HEK293 (cell line): Measurements from ENCODE around the gene MARCHF3.

Source experiments
- BCL11B ChIP-seq: fragments of 450-650 bp; formaldehyde crosslinking; IDR thresholded peaks from 2 replicates; pipeline ENCODE4 v1.5.1; 2016; ENCODE audit warnings: low read depth, missing biosample characterization, missing genetic modification characterization
- HIC1 ChIP-seq: fragments of 450-650 bp; formaldehyde crosslinking; IDR thresholded peaks from 2 replicates; pipeline ENCODE4 v1.5.1; 2016; ENCODE audit warnings: missing biosample characterization, missing genetic modification characterization
- KLF17 ChIP-seq: fragments of 450-650 bp; formaldehyde crosslinking; IDR thresholded peaks from 2 replicates; pipeline ENCODE4 v1.5.1; 2016; ENCODE audit warnings: missing biosample characterization, missing genetic modification characterization
- ZNF148 ChIP-seq: fragments of 450-650 bp; formaldehyde crosslinking; IDR thresholded peaks from 2 replicates; pipeline ENCODE4 v1.5.0; 2017; ENCODE audit warnings: missing biosample characterization, missing genetic modification characterization, borderline replicate concordance
- ZNF202 ChIP-seq: fragments of 450-650 bp; formaldehyde crosslinking; IDR thresholded peaks from 2 replicates; pipeline ENCODE4 v1.5.1; 2016; ENCODE audit warnings: missing biosample characterization, missing genetic modification characterization, borderline replicate concordance
- ZNF221 ChIP-seq: fragments of 450-650 bp; formaldehyde crosslinking; IDR thresholded peaks from 2 replicates; pipeline ENCODE4 v1.5.1; 2017; ENCODE audit warnings: missing biosample characterization, missing genetic modification characterization, borderline replicate concordance
- ZNF366 ChIP-seq: fragments of 450-650 bp; formaldehyde crosslinking; conservative IDR thresholded peaks from 2 replicates; pipeline ENCODE4 v1.5.1; 2016; ENCODE audit warnings: missing biosample characterization, missing genetic modification characterization
- ZNF37A ChIP-seq: fragments of 450-650 bp; IDR thresholded peaks from 2 replicates; pipeline ENCODE4 v1.5.1; 2018; ENCODE audit warnings: missing biosample characterization, missing genetic modification characterization
- ZNF514 ChIP-seq: fragments of 450-650 bp; formaldehyde crosslinking; IDR thresholded peaks from 2 replicates; pipeline ENCODE4 v1.5.1; 2016; ENCODE audit warnings: missing biosample characterization, missing genetic modification characterization
- TF ChIP-seq, protein P1 (sequence below): fragments of 450-650 bp; formaldehyde crosslinking; IDR thresholded peaks from 2 replicates; pipeline ENCODE4 v1.5.1; 2016; ENCODE audit warnings: missing biosample characterization, missing genetic modification characterization, borderline replicate concordance
- TF ChIP-seq, protein P2 (sequence below): fragments of 450-650 bp; formaldehyde crosslinking; IDR thresholded peaks from 2 replicates; pipeline ENCODE4 v1.5.1; 2016; ENCODE audit warnings: missing biosample characterization, missing genetic modification characterization
- TF ChIP-seq, protein P3 (sequence below): fragments of 450-650 bp; formaldehyde crosslinking; IDR thresholded peaks from 2 replicates; pipeline ENCODE4 v1.5.1; 2016; ENCODE audit warnings: missing biosample characterization, missing genetic modification characterization
- TF ChIP-seq, protein P4 (sequence below): fragments of 450-650 bp; formaldehyde crosslinking; IDR thresholded peaks from 2 replicates; pipeline ENCODE4 v1.5.1; 2016; ENCODE audit warnings: missing biosample characterization, missing genetic modification characterization
- TF ChIP-seq, protein P5 (sequence below): fragments of 450-650 bp; formaldehyde crosslinking; IDR thresholded peaks from 2 replicates; pipeline ENCODE4 v1.5.1; 2016; ENCODE audit warnings: missing biosample characterization, missing genetic modification characterization, borderline replicate concordance
- TF ChIP-seq, protein P6 (sequence below): fragments of 450-650 bp; formaldehyde crosslinking; IDR thresholded peaks from 2 replicates; pipeline ENCODE4 v1.5.1; 2016; ENCODE audit warnings: missing biosample characterization, missing genetic modification characterization

MARCHF3 gene

GRCh38 chr5:126819253-126819652, 211.1 kb downstream of the MARCHF3 start (continued):
- TF ChIP-seq BCL11B (no peak), ZNF37A (tag by site-specific recombination) (no peak), ZNF366 (0 out of 2 replicates have a peak, but pooled peaks have one; percentile 25), HIC1 (no peak), ZNF148 (tag by site-specific recombination) (no peak), ZNF514 (tag by site-specific recombination) (0 out of 2 replicates have a peak, but pooled peaks have one; percentile 33), KLF17 (no peak), ZNF221 (tag by site-specific recombination) (peak; percentile 70; the same call in 1 of the 2 replicates), ZNF202 (peak; percentile 89; the same call in 1 of the 2 replicates)
- TF ChIP-seq, protein P1, sequence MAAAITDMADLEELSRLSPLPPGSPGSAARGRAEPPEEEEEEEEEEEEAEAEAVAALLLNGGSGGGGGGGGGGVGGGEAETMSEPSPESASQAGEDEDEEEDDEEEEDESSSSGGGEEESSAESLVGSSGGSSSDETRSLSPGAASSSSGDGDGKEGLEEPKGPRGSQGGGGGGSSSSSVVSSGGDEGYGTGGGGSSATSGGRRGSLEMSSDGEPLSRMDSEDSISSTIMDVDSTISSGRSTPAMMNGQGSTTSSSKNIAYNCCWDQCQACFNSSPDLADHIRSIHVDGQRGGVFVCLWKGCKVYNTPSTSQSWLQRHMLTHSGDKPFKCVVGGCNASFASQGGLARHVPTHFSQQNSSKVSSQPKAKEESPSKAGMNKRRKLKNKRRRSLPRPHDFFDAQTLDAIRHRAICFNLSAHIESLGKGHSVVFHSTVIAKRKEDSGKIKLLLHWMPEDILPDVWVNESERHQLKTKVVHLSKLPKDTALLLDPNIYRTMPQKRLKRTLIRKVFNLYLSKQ (tag by site-specific recombination): peak; percentile 93
- TF ChIP-seq, protein P2, sequence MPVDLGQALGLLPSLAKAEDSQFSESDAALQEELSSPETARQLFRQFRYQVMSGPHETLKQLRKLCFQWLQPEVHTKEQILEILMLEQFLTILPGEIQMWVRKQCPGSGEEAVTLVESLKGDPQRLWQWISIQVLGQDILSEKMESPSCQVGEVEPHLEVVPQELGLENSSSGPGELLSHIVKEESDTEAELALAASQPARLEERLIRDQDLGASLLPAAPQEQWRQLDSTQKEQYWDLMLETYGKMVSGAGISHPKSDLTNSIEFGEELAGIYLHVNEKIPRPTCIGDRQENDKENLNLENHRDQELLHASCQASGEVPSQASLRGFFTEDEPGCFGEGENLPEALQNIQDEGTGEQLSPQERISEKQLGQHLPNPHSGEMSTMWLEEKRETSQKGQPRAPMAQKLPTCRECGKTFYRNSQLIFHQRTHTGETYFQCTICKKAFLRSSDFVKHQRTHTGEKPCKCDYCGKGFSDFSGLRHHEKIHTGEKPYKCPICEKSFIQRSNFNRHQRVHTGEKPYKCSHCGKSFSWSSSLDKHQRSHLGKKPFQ: peak; percentile 27; the same call in 1 of the 2 replicates
- TF ChIP-seq, protein P3, sequence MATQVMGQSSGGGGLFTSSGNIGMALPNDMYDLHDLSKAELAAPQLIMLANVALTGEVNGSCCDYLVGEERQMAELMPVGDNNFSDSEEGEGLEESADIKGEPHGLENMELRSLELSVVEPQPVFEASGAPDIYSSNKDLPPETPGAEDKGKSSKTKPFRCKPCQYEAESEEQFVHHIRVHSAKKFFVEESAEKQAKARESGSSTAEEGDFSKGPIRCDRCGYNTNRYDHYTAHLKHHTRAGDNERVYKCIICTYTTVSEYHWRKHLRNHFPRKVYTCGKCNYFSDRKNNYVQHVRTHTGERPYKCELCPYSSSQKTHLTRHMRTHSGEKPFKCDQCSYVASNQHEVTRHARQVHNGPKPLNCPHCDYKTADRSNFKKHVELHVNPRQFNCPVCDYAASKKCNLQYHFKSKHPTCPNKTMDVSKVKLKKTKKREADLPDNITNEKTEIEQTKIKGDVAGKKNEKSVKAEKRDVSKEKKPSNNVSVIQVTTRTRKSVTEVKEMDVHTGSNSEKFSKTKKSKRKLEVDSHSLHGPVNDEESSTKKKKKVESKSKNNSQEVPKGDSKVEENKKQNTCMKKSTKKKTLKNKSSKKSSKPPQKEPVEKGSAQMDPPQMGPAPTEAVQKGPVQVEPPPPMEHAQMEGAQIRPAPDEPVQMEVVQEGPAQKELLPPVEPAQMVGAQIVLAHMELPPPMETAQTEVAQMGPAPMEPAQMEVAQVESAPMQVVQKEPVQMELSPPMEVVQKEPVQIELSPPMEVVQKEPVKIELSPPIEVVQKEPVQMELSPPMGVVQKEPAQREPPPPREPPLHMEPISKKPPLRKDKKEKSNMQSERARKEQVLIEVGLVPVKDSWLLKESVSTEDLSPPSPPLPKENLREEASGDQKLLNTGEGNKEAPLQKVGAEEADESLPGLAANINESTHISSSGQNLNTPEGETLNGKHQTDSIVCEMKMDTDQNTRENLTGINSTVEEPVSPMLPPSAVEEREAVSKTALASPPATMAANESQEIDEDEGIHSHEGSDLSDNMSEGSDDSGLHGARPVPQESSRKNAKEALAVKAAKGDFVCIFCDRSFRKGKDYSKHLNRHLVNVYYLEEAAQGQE (tag by site-specific recombination): peak; percentile 84
- TF ChIP-seq, protein P4, sequence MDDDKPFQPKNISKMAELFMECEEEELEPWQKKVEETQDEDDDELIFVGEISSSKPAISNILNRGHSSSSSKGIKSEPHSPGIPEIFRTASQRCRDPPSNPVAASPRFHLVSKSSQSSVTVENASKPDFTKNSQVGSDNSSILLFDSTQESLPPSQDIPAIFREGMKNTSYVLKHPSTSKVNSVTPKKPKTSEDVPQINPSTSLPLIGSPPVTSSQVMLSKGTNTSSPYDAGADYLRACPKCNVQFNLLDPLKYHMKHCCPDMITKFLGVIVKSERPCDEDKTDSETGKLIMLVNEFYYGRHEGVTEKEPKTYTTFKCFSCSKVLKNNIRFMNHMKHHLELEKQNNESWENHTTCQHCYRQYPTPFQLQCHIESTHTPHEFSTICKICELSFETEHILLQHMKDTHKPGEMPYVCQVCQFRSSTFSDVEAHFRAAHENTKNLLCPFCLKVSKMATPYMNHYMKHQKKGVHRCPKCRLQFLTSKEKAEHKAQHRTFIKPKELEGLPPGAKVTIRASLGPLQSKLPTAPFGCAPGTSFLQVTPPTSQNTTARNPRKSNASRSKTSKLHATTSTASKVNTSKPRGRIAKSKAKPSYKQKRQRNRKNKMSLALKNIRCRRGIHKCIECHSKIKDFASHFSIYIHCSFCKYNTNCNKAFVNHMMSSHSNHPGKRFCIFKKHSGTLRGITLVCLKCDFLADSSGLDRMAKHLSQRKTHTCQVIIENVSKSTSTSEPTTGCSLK: no peak
- TF ChIP-seq, protein P5, sequence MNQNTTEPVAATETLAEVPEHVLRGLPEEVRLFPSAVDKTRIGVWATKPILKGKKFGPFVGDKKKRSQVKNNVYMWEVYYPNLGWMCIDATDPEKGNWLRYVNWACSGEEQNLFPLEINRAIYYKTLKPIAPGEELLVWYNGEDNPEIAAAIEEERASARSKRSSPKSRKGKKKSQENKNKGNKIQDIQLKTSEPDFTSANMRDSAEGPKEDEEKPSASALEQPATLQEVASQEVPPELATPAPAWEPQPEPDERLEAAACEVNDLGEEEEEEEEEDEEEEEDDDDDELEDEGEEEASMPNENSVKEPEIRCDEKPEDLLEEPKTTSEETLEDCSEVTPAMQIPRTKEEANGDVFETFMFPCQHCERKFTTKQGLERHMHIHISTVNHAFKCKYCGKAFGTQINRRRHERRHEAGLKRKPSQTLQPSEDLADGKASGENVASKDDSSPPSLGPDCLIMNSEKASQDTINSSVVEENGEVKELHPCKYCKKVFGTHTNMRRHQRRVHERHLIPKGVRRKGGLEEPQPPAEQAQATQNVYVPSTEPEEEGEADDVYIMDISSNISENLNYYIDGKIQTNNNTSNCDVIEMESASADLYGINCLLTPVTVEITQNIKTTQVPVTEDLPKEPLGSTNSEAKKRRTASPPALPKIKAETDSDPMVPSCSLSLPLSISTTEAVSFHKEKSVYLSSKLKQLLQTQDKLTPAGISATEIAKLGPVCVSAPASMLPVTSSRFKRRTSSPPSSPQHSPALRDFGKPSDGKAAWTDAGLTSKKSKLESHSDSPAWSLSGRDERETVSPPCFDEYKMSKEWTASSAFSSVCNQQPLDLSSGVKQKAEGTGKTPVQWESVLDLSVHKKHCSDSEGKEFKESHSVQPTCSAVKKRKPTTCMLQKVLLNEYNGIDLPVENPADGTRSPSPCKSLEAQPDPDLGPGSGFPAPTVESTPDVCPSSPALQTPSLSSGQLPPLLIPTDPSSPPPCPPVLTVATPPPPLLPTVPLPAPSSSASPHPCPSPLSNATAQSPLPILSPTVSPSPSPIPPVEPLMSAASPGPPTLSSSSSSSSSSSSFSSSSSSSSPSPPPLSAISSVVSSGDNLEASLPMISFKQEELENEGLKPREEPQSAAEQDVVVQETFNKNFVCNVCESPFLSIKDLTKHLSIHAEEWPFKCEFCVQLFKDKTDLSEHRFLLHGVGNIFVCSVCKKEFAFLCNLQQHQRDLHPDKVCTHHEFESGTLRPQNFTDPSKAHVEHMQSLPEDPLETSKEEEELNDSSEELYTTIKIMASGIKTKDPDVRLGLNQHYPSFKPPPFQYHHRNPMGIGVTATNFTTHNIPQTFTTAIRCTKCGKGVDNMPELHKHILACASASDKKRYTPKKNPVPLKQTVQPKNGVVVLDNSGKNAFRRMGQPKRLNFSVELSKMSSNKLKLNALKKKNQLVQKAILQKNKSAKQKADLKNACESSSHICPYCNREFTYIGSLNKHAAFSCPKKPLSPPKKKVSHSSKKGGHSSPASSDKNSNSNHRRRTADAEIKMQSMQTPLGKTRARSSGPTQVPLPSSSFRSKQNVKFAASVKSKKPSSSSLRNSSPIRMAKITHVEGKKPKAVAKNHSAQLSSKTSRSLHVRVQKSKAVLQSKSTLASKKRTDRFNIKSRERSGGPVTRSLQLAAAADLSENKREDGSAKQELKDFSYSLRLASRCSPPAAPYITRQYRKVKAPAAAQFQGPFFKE: no peak
- TF ChIP-seq, protein P6, sequence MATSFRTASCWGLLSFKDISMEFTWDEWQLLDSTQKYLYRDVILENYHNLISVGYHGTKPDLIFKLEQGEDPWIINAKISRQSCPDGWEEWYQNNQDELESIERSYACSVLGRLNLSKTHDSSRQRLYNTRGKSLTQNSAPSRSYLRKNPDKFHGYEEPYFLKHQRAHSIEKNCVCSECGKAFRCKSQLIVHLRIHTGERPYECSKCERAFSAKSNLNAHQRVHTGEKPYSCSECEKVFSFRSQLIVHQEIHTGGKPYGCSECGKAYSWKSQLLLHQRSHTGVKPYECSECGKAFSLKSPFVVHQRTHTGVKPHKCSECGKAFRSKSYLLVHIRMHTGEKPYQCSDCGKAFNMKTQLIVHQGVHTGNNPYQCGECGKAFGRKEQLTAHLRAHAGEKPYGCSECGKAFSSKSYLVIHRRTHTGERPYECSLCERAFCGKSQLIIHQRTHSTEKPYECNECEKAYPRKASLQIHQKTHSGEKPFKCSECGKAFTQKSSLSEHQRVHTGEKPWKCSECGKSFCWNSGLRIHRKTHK: no peak
